HEK293T (cell line): ENCODE measurements around the gene COL26A1.

Source experiments
- CTCF ChIA-PET: fragments of 350-600 bp; formaldehyde crosslinking; extraction: SDS; loops from one replicate; lab custom pipeline; 2021; ENCODE audit warnings: antibody characterized with exemption, inconsistent platforms; lab: Yijun Ruan, JAX
- POLR2A ChIA-PET: fragments of 350-600 bp; formaldehyde crosslinking; extraction: SDS; loops from one replicate; lab custom pipeline; 2020; ENCODE audit warnings: antibody characterized with exemption, inconsistent platforms; lab: Yijun Ruan, JAX
- DNase-seq: peaks from one replicate; pipeline ENCODE4 v3.0.0; 2012; ENCODE audit warnings: mixed read lengths; ENCODE audit errors: extremely low spot score
- ARNT ChIP-seq: fragments of 450-650 bp; IDR thresholded peaks from 2 replicates; pipeline ENCODE4 v1.6.1; 2017; ENCODE audit warnings: mild to moderate bottlenecking
- BHLHE40 ChIP-seq: fragments of 450-650 bp; IDR thresholded peaks from 2 replicates; pipeline ENCODE4 v1.6.1; 2016; ENCODE audit warnings: mild to moderate bottlenecking, moderate library complexity, borderline replicate concordance
- CTBP1 ChIP-seq: fragments of 450-650 bp; IDR thresholded peaks from 2 replicates; pipeline ENCODE4 v1.6.1; 2016; ENCODE audit warnings: borderline replicate concordance
- ELF4 ChIP-seq: fragments of 450-650 bp; IDR thresholded peaks from 2 replicates; pipeline ENCODE4 v1.6.1; 2017; ENCODE audit warnings: antibody characterized with exemption
- FOXA1 ChIP-seq: fragments of 450-650 bp; IDR thresholded peaks from 2 replicates; pipeline ENCODE4 v1.6.1; 2016; ENCODE audit warnings: mild to moderate bottlenecking
- FOXK2 ChIP-seq: fragments of 450-650 bp; IDR thresholded peaks from 2 replicates; pipeline ENCODE4 v1.6.1; 2016; ENCODE audit warnings: mild to moderate bottlenecking
- FOXM1 ChIP-seq: fragments of 450-650 bp; IDR thresholded peaks from 2 replicates; pipeline ENCODE4 v1.6.1; 2017; ENCODE audit warnings: mild to moderate bottlenecking, borderline replicate concordance
- HDGF ChIP-seq: fragments of 450-650 bp; IDR thresholded peaks from 2 replicates; pipeline ENCODE4 v1.6.1; 2017; ENCODE audit warnings: antibody characterized with exemption, borderline replicate concordance
- L3MBTL2 ChIP-seq: fragments of 450-650 bp; conservative IDR thresholded peaks from 2 replicates; pipeline ENCODE4 v1.6.1; 2016; ENCODE audit warnings: mild to moderate bottlenecking
- LEF1 ChIP-seq: fragments of 450-650 bp; IDR thresholded peaks from 2 replicates; pipeline ENCODE4 v1.6.1; 2017; ENCODE audit warnings: mild to moderate bottlenecking, borderline replicate concordance
- NFRKB ChIP-seq: fragments of 450-650 bp; IDR thresholded peaks from 2 replicates; pipeline ENCODE4 v1.6.1; 2016; ENCODE audit warnings: mild to moderate bottlenecking, moderate library complexity
- PKNOX1 ChIP-seq: fragments of 450-650 bp; IDR thresholded peaks from 2 replicates; pipeline ENCODE4 v1.6.1; 2016
- SP1 ChIP-seq: fragments of 450-650 bp; IDR thresholded peaks from 2 replicates; pipeline ENCODE4 v1.6.1; 2017
- SUZ12 ChIP-seq: fragments of 450-650 bp; IDR thresholded peaks from 2 replicates; pipeline ENCODE4 v1.6.1; 2016; ENCODE audit warnings: mild to moderate bottlenecking
- TARDBP ChIP-seq: fragments of 450-650 bp; IDR thresholded peaks from 2 replicates; pipeline ENCODE4 v1.6.1; 2016
- ZNF384 ChIP-seq: fragments of 450-650 bp; IDR thresholded peaks from 2 replicates; pipeline ENCODE4 v1.6.1; 2016

Gene COL26A1

GRCh38 chr7:101419831-101420230 is 57.2 kb downstream of the COL26A1 start:
- POLR2A ChIA-PET: no interaction called here
- no peak for TF ChIP-seq SP1
- DNase-seq: no peak
- CTCF ChIA-PET: no interaction called here

GRCh38 chr7:101420436-101420835 is 57.8 kb downstream of the COL26A1 start:
- no peak for TF ChIP-seq FOXA1
- no peak for TF ChIP-seq LEF1
- no peak for TF ChIP-seq NFRKB
- TF ChIP-seq TARDBP: no peak
- TF ChIP-seq ZNF384: no peak
- no peak for TF ChIP-seq SP1
- no peak for TF ChIP-seq ARNT
- TF ChIP-seq ELF4: no peak
- no peak for TF ChIP-seq HDGF
- no peak for TF ChIP-seq L3MBTL2
- TF ChIP-seq PKNOX1: no peak
- no peak for TF ChIP-seq BHLHE40
- TF ChIP-seq CTBP1: no peak
- no peak for TF ChIP-seq SUZ12
- no peak for TF ChIP-seq FOXM1
- TF ChIP-seq FOXK2: no peak
- CTCF ChIA-PET: no interaction called here
- peak; percentile 37 for DNase-seq
- POLR2A ChIA-PET: no interaction called here

- DNase-seq: no peak
- CTCF ChIA-PET: interaction anchor here (2.5 kb wide), 1 partner anchor 11 kb away, joined by 13 read pairs; no protein-coding TSS in a partner anchor
- TF ChIP-seq TARDBP (no peak), L3MBTL2 (no peak), BHLHE40 (no peak), LEF1 (no peak), ELF4 (no peak), SUZ12 (no peak), FOXK2 (no peak), ZNF384 (no peak; the same call in 1 of the 2 replicates), SP1 (no peak), PKNOX1 (no peak)
- POLR2A ChIA-PET: no interaction called here
Measured at GRCh38 chr7:101422356-101423195, 59.9 kb downstream of the COL26A1 start.

DNA sequence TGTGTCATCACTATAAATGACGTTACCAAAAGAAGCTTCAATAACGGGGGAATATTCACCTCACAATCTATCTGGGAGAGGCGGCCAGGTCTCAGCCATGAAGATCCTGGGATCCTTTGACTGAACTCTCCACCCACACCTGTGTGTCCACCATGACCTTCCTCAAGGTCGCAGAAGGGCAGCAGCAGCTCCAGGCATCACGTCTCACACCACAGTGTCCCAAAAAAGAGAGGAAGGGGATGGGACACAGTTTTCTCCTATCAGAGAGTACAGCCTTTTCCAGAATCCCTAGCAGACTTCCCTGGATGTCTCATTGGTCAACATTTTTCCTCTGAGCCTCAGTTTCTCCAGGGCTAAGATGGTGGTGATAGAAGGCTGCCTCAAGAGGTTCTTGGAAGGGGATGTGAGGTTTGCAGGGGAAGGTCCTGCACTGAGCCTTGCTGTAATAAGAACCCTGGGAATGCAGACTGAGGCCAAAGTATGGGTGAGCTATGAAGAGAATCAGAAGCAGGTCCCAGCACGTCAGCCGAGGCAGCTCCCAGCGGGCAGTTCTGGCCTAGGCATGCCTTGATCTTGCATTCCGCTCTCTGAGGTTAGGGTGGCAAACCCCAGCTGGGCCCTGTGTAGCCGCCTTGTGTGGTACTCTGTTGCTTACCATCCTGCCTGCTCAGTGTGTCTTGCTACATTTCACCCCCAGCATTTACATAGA is 63.8 kb downstream of the COL26A1 start:
- ChIA-PET POLR2A (no interaction called here), CTCF (interaction anchor here (2.7 kb wide), 1 partner anchor 15 kb away, joined by 9 read pairs; no protein-coding TSS in a partner anchor)
- no peak for TF ChIP-seq FOXA1
- no peak for TF ChIP-seq L3MBTL2
- no peak for TF ChIP-seq FOXM1
- TF ChIP-seq FOXK2: no peak
- TF ChIP-seq PKNOX1: no peak
- DNase-seq: no peak

DNA sequence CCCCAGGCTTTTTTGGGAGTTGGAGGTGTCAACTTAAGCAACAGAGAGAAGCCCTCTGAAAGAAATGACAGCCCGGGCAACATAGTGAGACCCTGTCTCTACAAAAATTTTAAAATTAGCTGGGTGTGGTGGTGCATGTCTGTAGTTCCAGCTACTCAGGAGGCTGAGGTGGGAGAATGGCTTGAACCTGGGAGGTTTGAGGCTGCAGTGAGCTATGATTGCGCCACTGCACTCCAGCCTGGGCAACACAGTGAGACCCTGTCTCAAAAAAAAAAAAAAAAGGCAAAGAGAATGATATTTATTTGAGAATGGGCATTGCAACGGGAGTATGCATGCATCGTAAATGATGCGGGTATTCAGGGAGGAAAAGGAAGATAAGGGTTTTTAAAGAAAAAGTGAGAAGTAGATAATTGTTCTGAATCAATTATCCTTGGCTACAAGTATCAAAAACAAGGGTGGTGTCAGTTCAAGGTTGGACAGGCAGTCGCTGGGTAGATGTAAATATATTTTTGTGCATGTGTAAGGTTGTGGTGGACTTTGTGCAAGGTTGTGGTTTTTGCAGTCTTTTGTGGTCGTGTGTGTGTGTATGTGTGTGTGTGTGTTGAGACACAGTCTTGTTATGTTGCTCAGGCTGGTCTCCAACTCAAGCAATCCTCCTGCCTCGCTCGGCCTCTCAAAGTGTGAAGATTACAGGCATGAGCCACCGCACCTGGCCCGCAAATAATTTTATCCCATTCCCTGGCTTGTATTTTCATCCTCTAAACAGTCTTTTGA is 65.6 kb downstream of the COL26A1 start:
- no peak for DNase-seq
- no peak for TF ChIP-seq LEF1
- no peak for TF ChIP-seq TARDBP
- TF ChIP-seq SUZ12: no peak
- TF ChIP-seq ZNF384: no peak
- no peak for TF ChIP-seq SP1
- TF ChIP-seq NFRKB: no peak
- no peak for TF ChIP-seq ELF4
- no peak for TF ChIP-seq HDGF
- CTCF ChIA-PET: no interaction called here
- POLR2A ChIA-PET: no interaction called here

- TF ChIP-seq PKNOX1: no peak
- ChIA-PET POLR2A (no interaction called here), CTCF (no interaction called here)
- DNase-seq: no peak
Measured at GRCh38 chr7:101432316-101432715, 69.6 kb downstream of the COL26A1 start.
